VCaP (cell line): ENCODE data around the gene SPOCK1.

Experiments used
- H3K27ac ChIP-seq: fragments of 450-650 bp; 2 replicates; pipeline ENCODE4 v1.5.1; 2017
- CTCF ChIP-seq: fragments of 450-650 bp; conservative IDR thresholded peaks from 2 replicates; pipeline ENCODE4 v1.5.1; 2017; ENCODE audit warnings: mild to moderate bottlenecking, moderate library complexity

Gene SPOCK1

DNA sequence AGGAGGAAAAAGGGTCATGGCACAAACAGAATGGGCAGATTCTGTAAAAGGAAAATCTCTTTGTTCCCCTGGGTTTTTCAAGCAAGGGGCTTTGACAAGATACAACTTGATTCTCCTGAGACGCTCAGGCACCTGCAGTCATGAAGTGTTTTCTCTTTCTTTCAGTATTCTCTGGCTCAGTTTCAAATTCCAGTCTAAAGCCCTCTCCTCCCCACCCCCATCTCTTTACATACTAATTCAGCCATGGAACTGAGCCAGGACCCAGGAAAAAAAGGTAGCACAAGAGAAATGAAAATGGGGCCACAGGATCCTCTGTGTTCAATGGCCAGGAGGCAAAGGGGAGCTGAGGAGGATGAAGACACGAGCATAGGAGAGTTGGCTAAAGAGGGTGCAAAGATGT, 408.4 kb downstream of the SPOCK1 start:
- no peak for TF ChIP-seq CTCF
- H3K27ac ChIP-seq: no peak overlapping the region

GRCh38 chr5:137090151-137090550, 409.0 kb downstream of the SPOCK1 start:
- H3K27ac ChIP-seq: no peak overlapping the region
- TF ChIP-seq CTCF: no peak

DNA sequence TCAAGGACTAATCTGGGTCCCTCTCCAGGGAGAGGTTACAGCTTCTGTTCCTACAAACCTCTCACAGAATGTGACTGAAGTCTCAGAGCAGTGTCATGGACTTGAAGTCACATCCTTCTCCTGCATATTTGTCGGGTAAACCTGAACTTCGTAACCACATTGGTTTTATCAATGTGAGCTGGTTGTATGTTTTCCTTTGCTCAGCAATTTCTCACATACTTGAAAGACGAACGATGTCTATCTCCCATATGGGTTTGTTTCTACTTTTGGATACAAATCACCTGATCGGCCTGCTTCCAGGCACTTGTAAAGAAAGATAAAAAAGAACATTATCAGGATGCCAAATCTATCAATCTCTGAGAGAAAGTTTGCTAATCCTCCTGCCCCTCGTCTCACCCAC, 411.0 kb downstream of the SPOCK1 start:
- no peak overlapping the region for H3K27ac ChIP-seq
- TF ChIP-seq CTCF: no peak

- TF ChIP-seq CTCF: 0 out of 2 replicates have a peak, but pooled peaks have one; percentile 11
- no peak overlapping the region for H3K27ac ChIP-seq
Measured at GRCh38 chr5:137086342-137086741, 412.8 kb downstream of the SPOCK1 start.

DNA sequence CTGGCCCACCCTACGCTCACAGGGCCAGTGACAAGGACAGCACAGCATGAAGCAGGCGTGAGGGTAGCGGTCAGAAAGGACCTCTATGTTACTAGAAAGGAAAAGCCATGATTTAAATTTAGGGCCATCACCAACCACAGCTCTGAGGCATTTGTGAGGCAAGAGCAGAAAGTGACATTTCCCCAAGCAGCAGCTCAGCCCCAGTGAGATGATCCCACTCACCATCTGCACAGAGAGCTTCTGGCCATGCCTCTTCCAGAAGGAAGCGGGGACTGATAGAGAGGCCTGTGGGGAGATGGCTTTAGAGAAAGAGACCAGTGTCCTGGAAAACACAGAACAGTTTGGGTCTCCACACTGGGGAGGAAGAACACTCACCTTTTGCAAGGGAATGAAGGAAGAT, 413.9 kb downstream of the SPOCK1 start:
- no peak for TF ChIP-seq CTCF
- no peak overlapping the region for H3K27ac ChIP-seq

DNA sequence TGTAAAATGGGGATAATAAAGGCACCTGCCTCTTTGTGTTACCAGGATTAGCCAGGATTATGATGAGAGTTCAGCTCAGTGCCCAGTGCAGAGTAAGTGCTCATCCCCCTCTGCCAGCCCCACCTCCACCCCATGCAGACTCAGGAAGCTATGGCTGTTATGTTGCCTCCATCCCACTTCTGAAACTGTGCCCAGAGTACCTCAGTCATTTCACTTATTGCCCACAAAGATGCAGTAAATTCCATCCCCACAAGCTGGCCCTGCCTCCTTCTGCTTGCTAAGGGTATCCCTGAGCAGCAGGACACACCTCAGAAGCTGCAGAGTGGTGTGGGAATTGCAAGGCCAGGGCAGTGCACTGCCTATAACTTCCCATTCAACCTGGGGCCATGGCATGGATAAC, 415.1 kb downstream of the SPOCK1 start:
- no peak overlapping the region for H3K27ac ChIP-seq
- no peak for TF ChIP-seq CTCF

DNA sequence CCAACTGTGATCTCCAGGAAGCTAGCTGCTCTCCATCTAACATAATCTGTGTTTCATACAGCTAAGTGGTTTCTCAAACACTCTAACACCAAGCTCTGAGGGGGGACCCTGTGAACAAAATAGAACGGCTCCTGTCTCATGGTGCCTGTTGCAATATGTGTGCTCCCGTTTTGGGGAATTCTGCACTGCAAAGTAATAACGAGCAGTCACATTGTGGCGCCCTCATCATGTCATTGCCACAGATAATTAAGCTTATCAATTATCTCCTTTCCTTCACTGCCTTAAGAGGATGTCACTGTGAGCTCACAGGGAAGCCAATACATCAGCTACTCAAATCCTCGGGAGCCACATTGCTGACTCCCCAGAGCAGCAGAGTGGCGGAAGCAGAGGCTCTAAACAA, 416.2 kb downstream of the SPOCK1 start:
- H3K27ac ChIP-seq: no peak overlapping the region
- TF ChIP-seq CTCF: no peak
